Testis (tissue), 2 donors: ENCODE measurements around the gene PPP2R1B.

Source experiments
- POLR2A ChIP-seq: fragments of 450-650 bp; IDR thresholded peaks from one replicate; pipeline ENCODE4 v1.6.1; 2017; ENCODE audit warnings: antibody characterized with exemption, mild to moderate bottlenecking, moderate library complexity
- TF ChIP-seq, protein P1 (sequence below), 3 experiments: fragments of 450-650 bp in 2 of 3; fragments of 200-600 bp in 1 of 3; sonication (generic) in 1 of 3; IDR thresholded peaks; one replicate each; pipeline ENCODE4 v1.5.1; 2016 to 2019; ENCODE audit warnings: antibody characterized with exemption in 3 of 3, mild to moderate bottlenecking in 2 of 3, moderate library complexity in 1 of 3

DNA sequence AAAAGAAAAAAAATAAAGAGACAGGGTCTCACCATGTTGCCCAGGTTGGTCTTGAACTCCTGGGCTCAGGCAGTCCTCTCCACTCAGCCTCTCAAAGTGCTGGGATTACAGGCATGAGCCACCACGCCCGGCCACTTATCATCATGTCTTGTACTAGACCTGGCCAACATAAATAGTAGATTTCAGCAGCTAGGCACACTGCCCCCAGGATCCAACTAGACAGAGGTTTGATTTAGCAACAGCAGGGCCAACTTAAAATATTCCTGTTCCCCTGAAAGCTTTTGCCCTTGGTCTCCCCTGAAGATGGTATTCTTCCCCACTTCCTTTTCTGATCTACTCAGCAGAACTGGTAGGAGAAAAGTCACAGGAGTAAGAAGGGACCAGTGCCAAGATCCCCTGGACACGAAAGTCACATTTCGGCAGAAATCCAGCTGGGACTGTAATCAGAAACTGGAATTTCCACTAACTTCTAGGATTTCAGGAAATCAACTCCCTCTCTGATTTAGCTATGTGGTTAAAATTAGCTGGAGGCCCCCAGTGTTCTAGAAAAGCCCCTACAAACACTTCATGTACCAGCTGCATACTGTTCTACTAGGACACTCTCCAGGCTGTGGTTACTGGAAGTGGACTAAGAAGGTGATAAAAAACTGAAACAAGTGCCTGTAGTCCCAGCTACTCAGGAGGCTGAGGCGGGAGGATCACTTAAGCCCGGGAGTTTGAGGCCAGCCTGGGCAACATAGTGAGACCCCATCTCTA lies 8.9 kb upstream of the PPP2R1B start:
- TF ChIP-seq, protein P1, sequence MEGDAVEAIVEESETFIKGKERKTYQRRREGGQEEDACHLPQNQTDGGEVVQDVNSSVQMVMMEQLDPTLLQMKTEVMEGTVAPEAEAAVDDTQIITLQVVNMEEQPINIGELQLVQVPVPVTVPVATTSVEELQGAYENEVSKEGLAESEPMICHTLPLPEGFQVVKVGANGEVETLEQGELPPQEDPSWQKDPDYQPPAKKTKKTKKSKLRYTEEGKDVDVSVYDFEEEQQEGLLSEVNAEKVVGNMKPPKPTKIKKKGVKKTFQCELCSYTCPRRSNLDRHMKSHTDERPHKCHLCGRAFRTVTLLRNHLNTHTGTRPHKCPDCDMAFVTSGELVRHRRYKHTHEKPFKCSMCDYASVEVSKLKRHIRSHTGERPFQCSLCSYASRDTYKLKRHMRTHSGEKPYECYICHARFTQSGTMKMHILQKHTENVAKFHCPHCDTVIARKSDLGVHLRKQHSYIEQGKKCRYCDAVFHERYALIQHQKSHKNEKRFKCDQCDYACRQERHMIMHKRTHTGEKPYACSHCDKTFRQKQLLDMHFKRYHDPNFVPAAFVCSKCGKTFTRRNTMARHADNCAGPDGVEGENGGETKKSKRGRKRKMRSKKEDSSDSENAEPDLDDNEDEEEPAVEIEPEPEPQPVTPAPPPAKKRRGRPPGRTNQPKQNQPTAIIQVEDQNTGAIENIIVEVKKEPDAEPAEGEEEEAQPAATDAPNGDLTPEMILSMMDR (IDR thresholded peaks at IDR 0.05): no peak
- no peak for TF ChIP-seq POLR2A
